Daoy (cell line): ENCODE results near the gene ZDHHC11B. TPM values are rescaled to one million over a fixed set of nuclear protein-coding genes. Genes with fewer than 3 reads are reported as not detected.
"Not testable (repeated sequence)": the region's sequence is repeated elsewhere in the genome, so short reads cannot be mapped to it uniquely, and the experiment has no call there.

Experiments used
- DNase-seq: peaks from one replicate; pipeline ENCODE4 v3.0.0-alpha.2; 2015; ENCODE audit warnings: low read depth
- total RNA-seq: library from RNA; depleted of rRNA; stranded (reverse); fragments of >200 nt; shearing (Covaris generic); gene quantifications from 2 replicates; pipeline ENCODE4 v1.2.3, GENCODE V29; 2014; rRNA removed

Gene ZDHHC11B
- under 0.01 TPM in 1 of 2 replicates, not detected in the other for total RNA-seq

- DNase-seq, result peak; percentile 83
Observed at GRCh38 chr5:784428-785177, at the start of gene ZDHHC11B. ZDHHC11B (minus strand) TSS chr5:784729; CDS start chr5:766919, 17,810 bp downstream.

GRCh38 chr5:834013-834412 is 49.5 kb upstream of the ZDHHC11B start:
- DNase-seq, result not testable (repeated sequence)

- DNase-seq, result not testable (repeated sequence)
Observed at GRCh38 chr5:828194-828593, 43.7 kb upstream of the ZDHHC11B start.

- not testable (repeated sequence) for DNase-seq
Observed at GRCh38 chr5:825544-825943, 41.0 kb upstream of the ZDHHC11B start.

- no peak for DNase-seq
Observed at GRCh38 chr5:821504-821903, 37.0 kb upstream of the ZDHHC11B start.

- no peak for DNase-seq
Observed at GRCh38 chr5:820245-820644, 35.7 kb upstream of the ZDHHC11B start.

- no peak for DNase-seq
Observed at GRCh38 chr5:819078-819477, 34.5 kb upstream of the ZDHHC11B start.

- DNase-seq, result no peak
Observed at GRCh38 chr5:816176-816575, 31.6 kb upstream of the ZDHHC11B start.

GRCh38 chr5:815449-815848 is 30.9 kb upstream of the ZDHHC11B start:
- no peak for DNase-seq

GRCh38 chr5:813575-813974 is 29.0 kb upstream of the ZDHHC11B start:
- DNase-seq, result not testable (repeated sequence)

- DNase-seq, result not testable (repeated sequence)
Observed at GRCh38 chr5:811384-811783, 26.9 kb upstream of the ZDHHC11B start.

- DNase-seq, result not testable (repeated sequence)
Observed at GRCh38 chr5:807719-808514, 23.4 kb upstream of the ZDHHC11B start.

- no peak for DNase-seq
Observed at GRCh38 chr5:801472-801871, 16.9 kb upstream of the ZDHHC11B start.

GRCh38 chr5:801055-801454 is 16.5 kb upstream of the ZDHHC11B start:
- DNase-seq, result not testable (repeated sequence)

- not testable (repeated sequence) for DNase-seq
Observed at GRCh38 chr5:798505-799138, 14.1 kb upstream of the ZDHHC11B start.

- not testable (repeated sequence) for DNase-seq
Observed at GRCh38 chr5:797986-798385, 13.5 kb upstream of the ZDHHC11B start.

GRCh38 chr5:795873-796272 is 11.3 kb upstream of the ZDHHC11B start:
- DNase-seq, result not testable (repeated sequence)

- DNase-seq, result not testable (repeated sequence)
Observed at GRCh38 chr5:794948-795347, 10.4 kb upstream of the ZDHHC11B start.

- DNase-seq, result not testable (repeated sequence)
Observed at GRCh38 chr5:788703-789102, 4.2 kb upstream of the ZDHHC11B start.

GRCh38 chr5:787857-788233 is 3.3 kb upstream of the ZDHHC11B start:
- DNase-seq, result not testable (repeated sequence)

- DNase-seq, result not testable (repeated sequence)
Observed at GRCh38 chr5:787224-787856, 2.8 kb upstream of the ZDHHC11B start.
